GM20000 (cell line): ENCODE results near the gene KCNK5.

ENCODE experiments used
- DNase-seq: peaks from one replicate; pipeline ENCODE4 v3.0.0; 2012; ENCODE audit warnings: low spot score
- CTCF ChIP-seq: IDR thresholded peaks from 2 replicates; pipeline ENCODE4 v1.5.1; 2012; ENCODE audit warnings: mild to moderate bottlenecking, control low read depth; ENCODE audit errors: extremely low read depth, missing control alignments

KCNK5 gene

GRCh38 chr6:39203436-39204159 lies 25.7 kb downstream of the KCNK5 start:
- TF ChIP-seq CTCF: no peak
- no peak for DNase-seq

GRCh38 chr6:39202166-39202565 lies 27.1 kb downstream of the KCNK5 start:
- DNase-seq: no peak
- TF ChIP-seq CTCF: no peak

- TF ChIP-seq CTCF: no peak
- DNase-seq: no peak
Measured at GRCh38 chr6:39200498-39201020, 28.7 kb downstream of the KCNK5 start.

GRCh38 chr6:39199976-39200375 lies 29.3 kb downstream of the KCNK5 start:
- DNase-seq: no peak
- no peak for TF ChIP-seq CTCF

GRCh38 chr6:39199231-39199940 lies 29.9 kb downstream of the KCNK5 start:
- no peak for TF ChIP-seq CTCF
- no peak for DNase-seq

- no peak for DNase-seq
- no peak for TF ChIP-seq CTCF
Measured at GRCh38 chr6:39198528-39198927, 30.7 kb downstream of the KCNK5 start.

GRCh38 chr6:39197922-39198500 lies 31.3 kb downstream of the KCNK5 start:
- no peak for TF ChIP-seq CTCF
- no peak for DNase-seq
